Measurements from ENCODE around the gene SNED1. TPM values are rescaled to one million over a fixed set of nuclear protein-coding genes. Genes with fewer than 3 reads are reported as not detected.
A peak's percentile ranks its signal among the peaks of the same experiment; 100 is the strongest.

Gene SNED1
- total and polyA plus RNA-seq, 9 donors, result 16.7 to 69.5 (median 38.9) TPM

DNA sequence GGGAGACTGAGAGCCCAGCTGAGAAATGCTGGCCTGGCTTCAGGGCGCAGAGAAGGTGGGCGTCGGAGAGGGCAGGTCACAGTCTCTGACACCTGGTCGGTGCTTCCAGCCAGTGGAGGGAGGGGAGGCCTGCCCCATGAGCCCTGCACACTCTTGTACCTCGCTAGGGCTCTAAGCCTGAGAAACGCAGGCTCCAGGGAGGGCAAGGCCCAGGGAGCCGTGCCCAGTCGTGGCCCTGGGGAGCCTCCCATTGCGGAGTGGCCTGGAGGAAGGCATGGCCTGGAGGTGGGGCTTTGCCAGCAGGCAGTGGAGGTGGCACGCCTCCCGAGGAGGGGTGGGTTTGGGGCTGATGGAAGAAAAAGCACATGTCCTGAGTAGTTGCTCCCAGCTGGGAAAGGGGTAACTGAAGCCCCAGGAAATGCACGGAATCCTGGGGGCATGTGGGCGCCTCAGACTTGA is 64.7 kb downstream of the SNED1 start:
- TF ChIP-seq, protein P1, sequence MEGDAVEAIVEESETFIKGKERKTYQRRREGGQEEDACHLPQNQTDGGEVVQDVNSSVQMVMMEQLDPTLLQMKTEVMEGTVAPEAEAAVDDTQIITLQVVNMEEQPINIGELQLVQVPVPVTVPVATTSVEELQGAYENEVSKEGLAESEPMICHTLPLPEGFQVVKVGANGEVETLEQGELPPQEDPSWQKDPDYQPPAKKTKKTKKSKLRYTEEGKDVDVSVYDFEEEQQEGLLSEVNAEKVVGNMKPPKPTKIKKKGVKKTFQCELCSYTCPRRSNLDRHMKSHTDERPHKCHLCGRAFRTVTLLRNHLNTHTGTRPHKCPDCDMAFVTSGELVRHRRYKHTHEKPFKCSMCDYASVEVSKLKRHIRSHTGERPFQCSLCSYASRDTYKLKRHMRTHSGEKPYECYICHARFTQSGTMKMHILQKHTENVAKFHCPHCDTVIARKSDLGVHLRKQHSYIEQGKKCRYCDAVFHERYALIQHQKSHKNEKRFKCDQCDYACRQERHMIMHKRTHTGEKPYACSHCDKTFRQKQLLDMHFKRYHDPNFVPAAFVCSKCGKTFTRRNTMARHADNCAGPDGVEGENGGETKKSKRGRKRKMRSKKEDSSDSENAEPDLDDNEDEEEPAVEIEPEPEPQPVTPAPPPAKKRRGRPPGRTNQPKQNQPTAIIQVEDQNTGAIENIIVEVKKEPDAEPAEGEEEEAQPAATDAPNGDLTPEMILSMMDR (IDR thresholded peaks at IDR 0.05), result no peak
- TF ChIP-seq POLR2A (IDR thresholded peaks at IDR 0.05) (no peak), EP300 (IDR thresholded peaks at IDR 0.05) (no peak)
- Histone ChIP-seq H3K9me3 (no peaks in the 10 kb centered on the region), H3K36me3 (no peaks in the 10 kb centered on the region), H3K27ac (no peak overlapping the region), H3K4me1 (ENCODE audit: insufficient read depth) (peaks cover 2% of the 10 kb centered on the region), H3K27me3 (no peaks in the 10 kb centered on the region), H3K4me3 (no peak overlapping the region)
- DNase-seq, result peak in 2 of 5 donors; percentile 16 to 38
- 32 to 57% (median 44%) methylated on average over 12 to 13 of the region's 13 CpGs for WGBS, 3 donors
- intact Hi-C loops (cut with DNase I), result loop anchor here in 1 of 4 donors (5.0 kb wide), 1 partner anchor 151 kb away; no protein-coding TSS in a partner anchor

DNA sequence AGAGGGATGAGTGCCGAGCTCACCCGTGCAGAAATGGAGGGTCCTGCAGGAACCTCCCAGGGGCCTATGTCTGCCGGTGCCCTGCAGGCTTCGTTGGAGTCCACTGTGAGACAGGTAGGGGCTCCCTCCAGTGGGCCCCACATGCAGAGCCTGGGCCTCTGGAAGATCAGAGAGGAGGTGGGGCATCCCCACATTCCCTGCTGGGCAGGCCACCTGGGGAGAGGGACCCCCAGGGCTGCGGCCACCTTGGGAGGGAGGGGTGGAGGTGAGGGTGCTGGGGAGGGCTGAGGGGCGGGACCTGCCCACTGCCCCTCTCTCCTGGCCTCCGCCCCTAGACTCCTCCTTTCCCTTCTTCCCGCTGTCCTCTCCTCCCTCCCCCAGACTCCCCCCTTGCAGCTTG is 65.2 kb downstream of the SNED1 start:
- intact Hi-C loops (cut with DNase I), result loop anchor here in 1 of 4 donors (5.0 kb wide), 1 partner anchor 151 kb away; no protein-coding TSS in a partner anchor
- peaks cover 2% of the 10 kb centered on the region for H3K4me1 ChIP-seq (ENCODE audit: insufficient read depth)
- DNase-seq, result peak in 4 of 5 donors; percentile 22 to 39 (median 26)
- H3K4me3 ChIP-seq, result no peak overlapping the region
- WGBS, 3 donors, result 29 to 38% (median 29%) methylated on average over 8 of the region's 8 CpGs
- H3K27ac ChIP-seq, result no peak overlapping the region
- TF ChIP-seq, protein P1 (IDR thresholded peaks at IDR 0.05), result no peak
- TF ChIP-seq POLR2A (IDR thresholded peaks at IDR 0.05) (no peak), EP300 (IDR thresholded peaks at IDR 0.05) (no peak)
- no peaks in the 10 kb centered on the region for H3K36me3 ChIP-seq
- H3K9me3 ChIP-seq, result no peaks in the 10 kb centered on the region
- no peaks in the 10 kb centered on the region for H3K27me3 ChIP-seq

DNA sequence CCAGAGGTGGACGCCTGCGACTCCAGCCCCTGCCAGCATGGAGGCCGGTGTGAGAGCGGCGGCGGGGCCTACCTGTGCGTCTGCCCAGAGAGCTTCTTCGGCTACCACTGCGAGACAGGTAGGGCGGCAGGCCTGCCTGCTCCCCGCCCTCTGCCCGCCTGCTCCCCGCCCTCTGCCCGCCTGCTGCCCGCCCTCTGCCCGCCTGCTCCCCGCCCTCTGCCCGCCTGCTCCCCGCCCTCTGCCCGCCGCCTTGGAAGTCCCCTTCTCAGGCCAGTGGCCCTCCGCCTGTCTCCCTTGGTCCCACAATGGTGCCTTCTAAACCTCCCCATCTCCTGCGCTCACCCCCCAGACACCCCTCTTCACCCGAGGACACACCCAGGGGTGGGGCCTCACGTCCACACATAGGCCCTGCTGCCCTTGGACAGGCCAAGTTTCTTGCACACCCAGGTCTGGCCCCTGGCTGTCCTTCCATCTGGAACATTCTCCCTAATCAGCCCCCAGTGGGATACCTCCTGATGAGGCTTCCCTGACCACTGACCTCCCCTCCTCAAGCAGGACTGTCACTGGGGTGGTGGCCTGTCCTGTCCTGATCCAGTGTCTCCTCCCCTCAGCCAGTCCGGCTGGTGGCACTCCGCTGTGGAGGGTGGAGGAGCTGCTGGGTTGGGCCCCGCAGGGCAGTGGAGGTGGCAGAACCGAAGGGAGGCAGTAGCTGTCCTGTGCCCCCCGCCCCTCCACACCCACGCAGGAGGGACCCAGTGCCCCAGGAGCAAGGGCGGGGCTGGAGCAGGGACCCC is 65.8 kb downstream of the SNED1 start:
- Histone ChIP-seq H3K4me3 (no peak overlapping the region), H3K27ac (no peak overlapping the region), H3K9me3 (no peaks in the 10 kb centered on the region), H3K36me3 (no peaks in the 10 kb centered on the region), H3K27me3 (no peaks in the 10 kb centered on the region), H3K4me1 (ENCODE audit: insufficient read depth) (peaks cover 2% of the 10 kb centered on the region)
- no peak for TF ChIP-seq EP300 (IDR thresholded peaks at IDR 0.05)
- TF ChIP-seq POLR2A (IDR thresholded peaks at IDR 0.05), result no peak
- TF ChIP-seq, protein P1 (IDR thresholded peaks at IDR 0.05), result no peak
- intact Hi-C loops (cut with DNase I), result loop anchor here in 1 of 4 donors (5.0 kb wide), 1 partner anchor 152 kb away; no protein-coding TSS in a partner anchor
- 46 to 53% (median 47%) methylated on average over 21 to 32 of the region's 32 CpGs for WGBS, 3 donors
- DNase-seq, result peak in 3 of 5 donors; percentile 19 to 46 (median 26)

DNA sequence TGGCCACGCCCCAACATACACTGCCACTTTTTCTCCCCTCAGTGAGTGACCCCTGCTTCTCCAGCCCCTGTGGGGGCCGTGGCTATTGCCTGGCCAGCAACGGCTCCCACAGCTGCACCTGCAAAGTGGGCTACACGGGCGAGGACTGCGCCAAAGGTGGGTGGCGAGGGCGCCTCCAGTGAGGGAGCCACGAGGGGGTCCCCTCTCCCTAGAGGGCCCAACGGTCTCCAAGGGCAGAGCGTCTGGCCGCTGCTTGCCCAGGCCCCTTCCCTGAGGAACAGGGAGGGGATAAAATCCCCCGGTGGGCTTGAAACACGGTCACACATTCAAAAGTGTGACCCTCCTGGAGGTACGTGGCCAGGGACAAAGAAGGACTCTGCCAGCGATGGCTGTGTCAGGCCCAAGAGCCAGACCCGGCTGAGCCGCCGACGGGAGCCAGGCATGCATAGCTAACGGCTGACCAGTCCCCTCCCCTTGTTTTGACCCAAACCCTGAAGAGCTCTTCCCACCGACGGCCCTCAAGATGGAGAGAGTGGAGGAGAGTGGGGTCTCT is 66.5 kb downstream of the SNED1 start:
- H3K27ac ChIP-seq, result no peak overlapping the region
- H3K36me3 ChIP-seq, result no peaks in the 10 kb centered on the region
- H3K9me3 ChIP-seq, result no peaks in the 10 kb centered on the region
- no peak overlapping the region for H3K4me3 ChIP-seq
- H3K27me3 ChIP-seq, result no peaks in the 10 kb centered on the region
- intact Hi-C loops (cut with DNase I), result loop anchor here in 1 of 4 donors (5.0 kb wide), 1 partner anchor 153 kb away; no protein-coding TSS in a partner anchor
- WGBS, 3 donors, result 86 to 90% (median 86%) methylated on average over 20 to 23 of the region's 23 CpGs
- no peak for TF ChIP-seq POLR2A (IDR thresholded peaks at IDR 0.05)
- no peak for TF ChIP-seq EP300 (IDR thresholded peaks at IDR 0.05)
- TF ChIP-seq, protein P1 (IDR thresholded peaks at IDR 0.05), result no peak
- peaks cover 2% of the 10 kb centered on the region for H3K4me1 ChIP-seq (ENCODE audit: insufficient read depth)
- DNase-seq, result no peak
